IMR-90 (cell line): ENCODE data around the gene BRF1. TPM values are rescaled to one million over a fixed set of nuclear protein-coding genes. Genes with fewer than 3 reads are reported as not detected.

Source experiments
- ATAC-seq: fragments of 200-7000 bp; cut with Tn5 transposase; 2 replicates; pipeline ENCODE4 v1.9.1; 2020; ENCODE audit warnings: low read depth, mild to moderate bottlenecking, moderate library complexity
- BruUV-seq: library from RNA; stranded (reverse); fragments of 400-500 nt; replicated peaks from 2 replicates; lab custom pipeline; 2021; lab: Mats Ljungman, UMichigan
- CTCF ChIA-PET: fragments of 300-600 bp; formaldehyde crosslinking; extraction: SDS; loops from one replicate; lab custom pipeline; 2021; ENCODE audit warnings: antibody characterized with exemption; lab: Yijun Ruan, JAX
- POLR2A ChIA-PET: fragments of 300-600 bp; sonication (Branson Sonifier 250); formaldehyde crosslinking; loops from one replicate; lab custom pipeline; 2022; ENCODE audit warnings: antibody characterized with exemption; ENCODE audit not compliant: unreplicated experiment; lab: Charles Lee
- DNase-seq: peaks from one replicate; pipeline ENCODE4 v3.0.0; 2013
- H2AFZ ChIP-seq: replicated peaks from 2 replicates; pipeline ENCODE3; 2013; ENCODE audit warnings: low read length, mild to moderate bottlenecking; ENCODE audit not compliant: poor library complexity
- H2AK5ac ChIP-seq: 2 replicates; pipeline ENCODE4 v1.6.1; 2013; ENCODE audit warnings: low read depth, low read length, inconsistent platforms
- H2AK9ac ChIP-seq: replicated peaks from 2 replicates; pipeline ENCODE3; 2013; ENCODE audit warnings: mild to moderate bottlenecking, low read depth, low read length, moderate library complexity; ENCODE audit not compliant: poor library complexity
- H2BK120ac ChIP-seq: 2 replicates; pipeline ENCODE4 v1.6.1; 2013; ENCODE audit warnings: low read depth, low read length, inconsistent platforms
- H2BK15ac ChIP-seq: 3 replicates; pipeline ENCODE4 v1.6.1; 2013; ENCODE audit warnings: low read depth, low read length, inconsistent platforms
- H2BK20ac ChIP-seq: 2 replicates; pipeline ENCODE4 v1.6.1; 2013; ENCODE audit warnings: low read depth, mild to moderate bottlenecking, inconsistent platforms, low read length, moderate library complexity
- H2BK5ac ChIP-seq: 2 replicates; pipeline ENCODE4 v1.6.1; 2013; ENCODE audit warnings: mild to moderate bottlenecking, low read depth, low read length, inconsistent platforms; ENCODE audit not compliant: poor library complexity, severe bottlenecking
- H3K14ac ChIP-seq: replicated peaks from 2 replicates; pipeline ENCODE4 v1.6.1; 2013; ENCODE audit warnings: low read depth, low read length, inconsistent platforms
- H3K18ac ChIP-seq: 2 replicates; pipeline ENCODE4 v1.6.1; 2013; ENCODE audit warnings: low read depth, low read length, control low read depth
- H3K23ac ChIP-seq: 2 replicates; pipeline ENCODE4 v1.6.1; 2013; ENCODE audit warnings: low read depth, low read length, inconsistent platforms
- H3K27ac ChIP-seq: 2 replicates; pipeline ENCODE4 v1.5.1; 2013; ENCODE audit warnings: mild to moderate bottlenecking, control low read depth, low read length; ENCODE audit not compliant: insufficient read depth
- H3K27me3 ChIP-seq: 2 replicates; pipeline ENCODE4 v1.6.1; 2013; ENCODE audit warnings: low read length; ENCODE audit not compliant: control insufficient read depth, insufficient read depth
- H3K36me3 ChIP-seq: 2 replicates; pipeline ENCODE4 v1.6.1; 2013; ENCODE audit warnings: low read length, mixed read lengths; ENCODE audit not compliant: control insufficient read depth, insufficient read depth
- H3K4ac ChIP-seq: 2 replicates; pipeline ENCODE4 v1.6.1; 2013; ENCODE audit warnings: low read depth, low read length, inconsistent platforms
- H3K4me1 ChIP-seq: 2 replicates; pipeline ENCODE4 v1.6.1; 2013; ENCODE audit warnings: low read length, mixed read lengths; ENCODE audit not compliant: control insufficient read depth, insufficient read depth
- H3K4me2 ChIP-seq: 2 replicates; pipeline ENCODE4 v1.6.1; 2013; ENCODE audit warnings: low read depth, mild to moderate bottlenecking, control low read depth, low read length, moderate library complexity
- H3K4me3 ChIP-seq: 2 replicates; pipeline ENCODE4 v1.5.1; 2013; ENCODE audit warnings: low read depth, mild to moderate bottlenecking, control low read depth, low read length, moderate library complexity; ENCODE audit not compliant: insufficient read depth
- H3K56ac ChIP-seq: 2 replicates; pipeline ENCODE4 v1.6.1; 2013; ENCODE audit warnings: low read length, inconsistent platforms; ENCODE audit not compliant: insufficient read depth; ENCODE audit errors: extremely low read depth
- H3K79me1 ChIP-seq, 2 experiments: 2 replicates each; pipeline ENCODE4 v1.6.1; 2013; ENCODE audit warnings: low read length in 2 of 2, inconsistent platforms in 1 of 2, low read depth in 1 of 2
- H3K9ac ChIP-seq: 2 replicates; pipeline ENCODE4 v1.6.1; 2013; ENCODE audit warnings: low read depth, low read length, control low read depth
- H3K9me1 ChIP-seq: 2 replicates; pipeline ENCODE4 v1.6.1; 2013; ENCODE audit warnings: low read length, inconsistent platforms; ENCODE audit not compliant: insufficient read depth
- H3K9me3 ChIP-seq: 2 replicates; pipeline ENCODE4 v1.6.1; 2013; ENCODE audit warnings: low read length; ENCODE audit not compliant: control insufficient read depth, insufficient read depth
- H4K20me1 ChIP-seq: 2 replicates; pipeline ENCODE4 v1.6.1; 2013; ENCODE audit warnings: low read length, inconsistent platforms; ENCODE audit not compliant: insufficient read depth
- H4K5ac ChIP-seq: 2 replicates; pipeline ENCODE4 v1.6.1; 2013; ENCODE audit warnings: mild to moderate bottlenecking, low read depth, low read length, control low read depth
- H4K8ac ChIP-seq, 2 experiments: 2 replicates each; pipeline ENCODE4 v1.6.1; 2013; ENCODE audit warnings: low read depth in 2 of 2, low read length in 2 of 2, control low read depth in 1 of 2, inconsistent platforms in 1 of 2
- H4K91ac ChIP-seq: 2 replicates; pipeline ENCODE4 v1.6.1; 2013; ENCODE audit warnings: low read depth, low read length, inconsistent platforms; ENCODE audit not compliant: insufficient read depth
- CTCF ChIP-seq: conservative IDR thresholded peaks from 2 replicates; pipeline ENCODE4 v1.5.1; 2012; ENCODE audit warnings: mild to moderate bottlenecking, low read depth, low read length, improper control_type of control experiment
- ELK1 ChIP-seq: fragments of 150-350 bp; IDR thresholded peaks from 2 replicates; pipeline ENCODE4 v1.6.1; 2016; ENCODE audit warnings: low read depth, mild to moderate bottlenecking, low read length, moderate library complexity, borderline replicate concordance
- WGBS, 2 experiments: methylation state at CpG; one replicate each; pipeline versions ENCODE4 v1.1.5 to v1.1.7; 2013; ENCODE audit warnings: missing lambda C conversion rate in 2 of 2; ENCODE audit not compliant: insufficient read length in 1 of 2; ENCODE audit errors: extremely low coverage in 2 of 2; 5-methylcytosine and 5-hydroxymethylcytosine counted together
- dilution Hi-C: fragments of 300-500 bp; cut with HindIII; formaldehyde crosslinking; loops from one replicate; pipeline ENCODE4 v1.14.3; 2018; ENCODE audit warnings: low sequenced_read_pairs; ENCODE audit not compliant: unreplicated experiment
- in situ Hi-C: fragments of 300-500 bp; cut with MboI; formaldehyde crosslinking; loops from 3 replicates; pipeline ENCODE4 v1.14.3; 2019; ENCODE audit warnings: low sequenced_read_pairs, inconsistent platforms, mixed read lengths
- intact Hi-C: fragments of 100-400 bp; cut with micrococcal nuclease; formaldehyde crosslinking; loops from 2 replicates; pipeline ENCODE4 v1.10.0; 2022
- polyA plus RNA-seq, 3 experiments: library from polyadenylated mRNA; depleted of rRNA; stranded (reverse); fragments of >200 nt; gene quantifications; 2 replicates each; pipeline ENCODE4 v1.2.3, GENCODE V29; 2012; ENCODE audit warnings: low replicate concordance in 1 of 3
- total RNA-seq: library from RNA; depleted of rRNA; stranded (reverse); fragments of >200 nt; gene quantifications from 2 replicates; pipeline ENCODE4 v1.2.3, GENCODE V29; 2012

BRF1 gene
- total and polyA plus RNA-seq, 2 of the 4 experiments (the other 2 are of a cell fraction), result 12.4 to 16.7 TPM

GRCh38 chr14:105214324-105214915 lies 86.4 kb downstream of the BRF1 start:
- Histone ChIP-seq H4K91ac (no peak overlapping the region), H3K18ac (no peak overlapping the region), H3K27me3 (no peaks in the 10 kb centered on the region), H3K4me2 (no peak overlapping the region), H3K27ac (no peak overlapping the region), H3K23ac (no peak overlapping the region), H3K9me3 (no peaks in the 10 kb centered on the region), H3K4ac (no peak overlapping the region), H2AFZ (no peak overlapping the region), H4K5ac (no peak overlapping the region), H2BK20ac (no peak overlapping the region), H3K9me1 (peaks cover 10% of the 10 kb centered on the region), H3K4me3 (no peak overlapping the region), H2AK5ac (no peak overlapping the region), H4K8ac (no peak overlapping the region), H4K20me1 (peaks cover 14% of the 10 kb centered on the region), H2BK5ac (no peak overlapping the region), H3K4me1 (no peaks in the 10 kb centered on the region), H2BK120ac (no peak overlapping the region), H2AK9ac (no peak overlapping the region), H3K14ac (no peak overlapping the region), H3K9ac (no peak overlapping the region), H3K79me1 (peaks cover 9 to 14% of the 10 kb centered on the region in 2 experiments; a peak in 3 of 4 replicates), H3K36me3 (peaks cover 48% of the 10 kb centered on the region), H2BK15ac (no peak overlapping the region), H3K56ac (no peak overlapping the region)
- POLR2A ChIA-PET, result no interaction called here
- CTCF ChIA-PET, result no interaction called here
- intact Hi-C loops (no loop called here), dilution Hi-C loops (no loop called here), in situ Hi-C loops (no loop called here)
- ATAC-seq (no peak), DNase-seq (no peak)
- WGBS, 2 experiments, result 85% methylated on average over 4 of the region's 14 CpGs; no CpG with 5 or more reads in 1 of the 2 experiments
- TF ChIP-seq CTCF (no peak), ELK1 (no peak)
- no TSS peak for BruUV-seq
